H9 (cell line): ENCODE data around the gene KRT5. TPM values are rescaled to one million over a fixed set of nuclear protein-coding genes. Genes with fewer than 3 reads are reported as not detected.

Experiments used
- DNase-seq: peaks from one replicate; pipeline ENCODE4 v3.0.0-alpha.2; 2017
- H2AFZ ChIP-seq: one replicate; pipeline ENCODE4 v1.6.1; 2013; ENCODE audit warnings: mild to moderate bottlenecking, low read length, control low read depth, moderate library complexity
- H2AK5ac ChIP-seq: 2 replicates; pipeline ENCODE4 v1.6.1; 2013; ENCODE audit warnings: low read length, control low read depth, mixed read lengths; ENCODE audit not compliant: insufficient read length
- H2BK120ac ChIP-seq: one replicate; pipeline ENCODE4 v1.6.1; 2013; ENCODE audit warnings: low read depth, mild to moderate bottlenecking, low read length, control low read depth, inconsistent platforms; ENCODE audit not compliant: poor library complexity, severe bottlenecking
- H2BK12ac ChIP-seq: 2 replicates; pipeline ENCODE4 v1.6.1; 2013; ENCODE audit warnings: low read length, control low read depth, mixed read lengths, low read depth; ENCODE audit not compliant: insufficient read length
- H2BK15ac ChIP-seq: 2 replicates; pipeline ENCODE4 v1.6.1; 2013; ENCODE audit warnings: low read depth, low read length, control low read depth
- H2BK20ac ChIP-seq: one replicate; pipeline ENCODE4 v1.6.1; 2013; ENCODE audit warnings: low read depth, mild to moderate bottlenecking, low read length, control low read depth, inconsistent platforms; ENCODE audit not compliant: poor library complexity, severe bottlenecking
- H2BK5ac ChIP-seq: 2 replicates; pipeline ENCODE4 v1.6.1; 2013; ENCODE audit warnings: low read length, control low read depth, mixed read lengths; ENCODE audit not compliant: insufficient read length
- H3K14ac ChIP-seq: 2 replicates; pipeline ENCODE4 v1.6.1; 2013; ENCODE audit warnings: low read length, control low read depth; ENCODE audit not compliant: insufficient read depth
- H3K18ac ChIP-seq: 2 replicates; pipeline ENCODE4 v1.6.1; 2013; ENCODE audit warnings: low read depth, mild to moderate bottlenecking, mixed read lengths, low read length, control low read depth; ENCODE audit not compliant: insufficient read length
- H3K23ac ChIP-seq: 2 replicates; pipeline ENCODE4 v1.6.1; 2013; ENCODE audit warnings: low read length, control low read depth, mixed read lengths, low read depth; ENCODE audit not compliant: insufficient read length
- H3K23me2 ChIP-seq: 2 replicates; pipeline ENCODE4 v1.6.1; 2013; ENCODE audit warnings: low read depth, mild to moderate bottlenecking, mixed read lengths, low read length, control low read depth; ENCODE audit not compliant: insufficient read length, poor library complexity, severe bottlenecking
- H3K27ac ChIP-seq: 2 replicates; pipeline ENCODE4 v1.5.1; 2013; ENCODE audit warnings: low read length, control low read depth, mixed read lengths, low read depth; ENCODE audit not compliant: insufficient read length
- H3K27me3 ChIP-seq: 2 replicates; pipeline ENCODE4 v1.6.1; 2013; ENCODE audit warnings: low read length, control low read depth, inconsistent platforms; ENCODE audit not compliant: insufficient read depth
- H3K4ac ChIP-seq: 2 replicates; pipeline ENCODE4 v1.6.1; 2013; ENCODE audit warnings: low read depth, mild to moderate bottlenecking, control low read depth, inconsistent platforms, low read length, moderate library complexity
- H3K4me1 ChIP-seq: 2 replicates; pipeline ENCODE4 v1.6.1; 2013; ENCODE audit warnings: low read length, control low read depth, inconsistent platforms; ENCODE audit not compliant: insufficient read depth
- H3K4me2 ChIP-seq: 2 replicates; pipeline ENCODE4 v1.6.1; 2013; ENCODE audit warnings: low read length, control low read depth, mixed read lengths; ENCODE audit not compliant: insufficient read length, insufficient read depth
- H3K56ac ChIP-seq: 2 replicates; pipeline ENCODE4 v1.6.1; 2013; ENCODE audit warnings: low read depth, mild to moderate bottlenecking, mixed read lengths, low read length, control low read depth; ENCODE audit not compliant: insufficient read length
- H3K79me1 ChIP-seq: 2 replicates; pipeline ENCODE4 v1.6.1; 2013; ENCODE audit warnings: low read depth, mild to moderate bottlenecking, moderate library complexity, low read length, control low read depth, inconsistent platforms; ENCODE audit not compliant: insufficient read depth, poor library complexity, severe bottlenecking
- H3K79me2 ChIP-seq: 2 replicates; pipeline ENCODE4 v1.6.1; 2013; ENCODE audit warnings: low read length, control low read depth, inconsistent platforms; ENCODE audit not compliant: insufficient read depth
- H3K9ac ChIP-seq: 2 replicates; pipeline ENCODE4 v1.6.1; 2013; ENCODE audit warnings: low read length, control low read depth, mixed read lengths; ENCODE audit not compliant: insufficient read length; ENCODE audit errors: extremely low read depth
- H3K9me3 ChIP-seq: one replicate; pipeline ENCODE4 v1.6.1; 2013; ENCODE audit warnings: low read depth, low read length, inconsistent platforms; ENCODE audit not compliant: control insufficient read depth
- H3T11ph ChIP-seq: one replicate; pipeline ENCODE4 v1.6.1; 2013; ENCODE audit warnings: mild to moderate bottlenecking, low read length, control low read depth, inconsistent platforms
- H4K20me1 ChIP-seq: one replicate; pipeline ENCODE4 v1.6.1; 2013; ENCODE audit not compliant: control insufficient read depth, insufficient read length, insufficient read depth
- H4K5ac ChIP-seq: 2 replicates; pipeline ENCODE4 v1.6.1; 2013; ENCODE audit warnings: low read depth, mild to moderate bottlenecking, mixed read lengths, low read length, control low read depth; ENCODE audit not compliant: insufficient read length
- H4K8ac ChIP-seq: replicated peaks from 2 replicates; pipeline ENCODE4 v1.6.1; 2013; ENCODE audit warnings: low read length, control low read depth, mixed read lengths, low read depth; ENCODE audit not compliant: insufficient read length
- H4K91ac ChIP-seq: 2 replicates; pipeline ENCODE4 v1.6.1; 2013; ENCODE audit warnings: low read depth, mild to moderate bottlenecking, moderate library complexity, mixed read lengths, low read length, control low read depth; ENCODE audit not compliant: insufficient read length
- H3K27ac Mint-ChIP-seq, 3 experiments: 2 replicates in 2 of 3; 3 replicates in 1 of 3; pipeline ENCODE4 v1.8.0; 2020 to 2021; ENCODE audit warnings: mixed read lengths in 3 of 3, mild to moderate bottlenecking in 1 of 3, moderate library complexity in 1 of 3
- H3K27me3 Mint-ChIP-seq: 2 replicates; pipeline ENCODE4 v1.8.0; 2021; ENCODE audit warnings: low read depth, mild to moderate bottlenecking, moderate library complexity, mixed read lengths
- H3K36me3 Mint-ChIP-seq, 3 experiments: 2 replicates in 2 of 3; 3 replicates in 1 of 3; pipeline ENCODE4 v1.8.0; 2020 to 2021; ENCODE audit warnings: low read depth in 3 of 3, mixed read lengths in 3 of 3; ENCODE audit not compliant: insufficient read depth in 1 of 3
- H3K4me1 Mint-ChIP-seq, 2 experiments: 2 replicates each; pipeline ENCODE4 v1.8.0; 2020; ENCODE audit warnings: mixed read lengths in 2 of 2
- H3K4me3 Mint-ChIP-seq, 2 experiments: 2 replicates in 1 of 2; 3 replicates in 1 of 2; pipeline ENCODE4 v1.8.0; 2020 to 2021; ENCODE audit warnings: mild to moderate bottlenecking in 2 of 2, mixed read lengths in 2 of 2, moderate library complexity in 1 of 2
- H3K9me3 Mint-ChIP-seq, 2 experiments: 2 replicates in 1 of 2; 3 replicates in 1 of 2; pipeline ENCODE4 v1.8.0; 2020; ENCODE audit warnings: mild to moderate bottlenecking in 2 of 2, mixed read lengths in 2 of 2, moderate library complexity in 1 of 2
- CTCF ChIP-seq: fragments of 200-600 bp; sonication (generic); conservative IDR thresholded peaks from 3 replicates; pipeline ENCODE4 v1.8.0; 2021; ENCODE audit warnings: antibody characterized with exemption, mild to moderate bottlenecking
- whole genome bisulfite sequencing: extraction: QIAGEN DNeasy Blood & Tissue Kit; methylation state at CpG from one replicate; pipeline ENCODE4 v1.1.7; 2013; ENCODE audit warnings: missing lambda C conversion rate, low lambda C conversion rate, mixed read lengths; ENCODE audit not compliant: insufficient read length; ENCODE audit errors: extremely low coverage; 5-methylcytosine and 5-hydroxymethylcytosine counted together
- total RNA-seq: library from RNA; stranded (reverse); gene quantifications from 2 replicates; pipeline ENCODE4 v1.2.1, GENCODE V29; 2021

Gene KRT5
- total RNA-seq, 1 experiment from 2014 or later, result not detected

DNA sequence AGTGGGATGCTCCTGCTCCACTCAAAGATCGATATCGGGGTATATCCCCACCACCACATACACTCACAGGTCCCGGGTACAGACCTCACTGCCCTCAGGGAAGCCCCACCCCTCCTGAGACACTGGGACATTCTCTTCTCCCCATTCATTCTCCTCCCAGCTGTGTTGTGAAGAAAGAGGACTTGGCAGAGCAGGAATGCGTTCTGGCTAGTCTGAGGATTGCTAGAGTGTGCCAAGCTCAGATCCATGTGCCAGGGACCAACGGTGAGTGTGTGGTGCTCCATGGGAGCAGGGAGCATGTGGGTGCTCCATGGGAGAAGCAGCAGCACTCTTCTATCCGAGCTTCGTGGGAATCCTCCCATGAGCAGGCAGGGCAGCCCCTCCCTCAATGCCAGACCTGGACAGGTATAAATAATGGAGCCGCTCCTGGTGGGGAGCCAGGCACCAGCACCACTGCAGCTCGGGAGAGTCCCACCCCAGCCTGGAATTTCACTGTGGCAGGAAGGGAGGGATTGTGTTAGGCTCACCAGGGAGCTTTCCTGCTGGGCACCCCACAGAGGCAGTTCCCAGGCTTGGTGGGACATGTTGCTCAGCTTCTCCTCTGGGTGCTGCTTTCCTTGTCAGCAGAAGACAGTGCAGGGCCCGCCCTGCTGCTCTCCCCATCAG, 2.3 kb upstream of the KRT5 start:
- H2BK15ac ChIP-seq, result no peak overlapping the region
- no peak overlapping the region for H3K23ac ChIP-seq
- no peak overlapping the region for H3K4me3 Mint-ChIP-seq
- no peak overlapping the region for H2BK120ac ChIP-seq
- no peak overlapping the region for H3K4me2 ChIP-seq
- H3K36me3 Mint-ChIP-seq, result no peaks in the 10 kb centered on the region
- H3K4ac ChIP-seq, result no peak overlapping the region
- WGBS, result no CpG with 5 or more reads among the region's 10 CpGs
- no peak overlapping the region for H4K8ac ChIP-seq
- no peak overlapping the region for H2AK5ac ChIP-seq
- H3K4me1 Mint-ChIP-seq, result peaks cover 15 to 20% of the 10 kb centered on the region in 2 experiments
- no peaks in the 10 kb centered on the region for H3K79me1 ChIP-seq
- peaks cover 3% of the 10 kb centered on the region for H3K27me3 Mint-ChIP-seq
- H3K9ac ChIP-seq, result no peak overlapping the region
- TF ChIP-seq CTCF, result no peak
- no peaks in the 10 kb centered on the region for H3K79me2 ChIP-seq
- H3K27ac ChIP-seq, result no peak overlapping the region
- no peaks in the 10 kb centered on the region for H3K23me2 ChIP-seq
- no peak overlapping the region for H2BK5ac ChIP-seq
- H4K91ac ChIP-seq, result no peak overlapping the region
- H2BK20ac ChIP-seq, result no peak overlapping the region
- no peak overlapping the region for H3T11ph ChIP-seq
- no peak overlapping the region for H3K18ac ChIP-seq
- no peak overlapping the region; the same call in 1 of the 2 replicates for H3K14ac ChIP-seq
- H3K4me1 ChIP-seq, result no peaks in the 10 kb centered on the region
- peak overlapping the region in 1 of 3 experiments; percentile 34; a peak in 1 of 7 replicates for H3K27ac Mint-ChIP-seq
- no peaks in the 10 kb centered on the region for H3K9me3 ChIP-seq
- H4K5ac ChIP-seq, result no peak overlapping the region
- no peaks in the 10 kb centered on the region for H4K20me1 ChIP-seq
- no peaks in the 10 kb centered on the region for H3K27me3 ChIP-seq
- no peak overlapping the region for H2BK12ac ChIP-seq
- H2AFZ ChIP-seq, result no peak overlapping the region
- no peak overlapping the region for H3K56ac ChIP-seq
- peak; percentile 23 for DNase-seq
- no peaks in the 10 kb centered on the region; a peak in 1 of 5 replicates for H3K9me3 Mint-ChIP-seq
